GM20000 (cell line): Measurements from ENCODE around the gene PROP1.
"Not testable (repeated sequence)": the region's sequence is repeated elsewhere in the genome, so short reads cannot be mapped to it uniquely, and the experiment has no call there.

Source experiments
- DNase-seq: peaks from one replicate; pipeline ENCODE4 v3.0.0; 2012; ENCODE audit warnings: low spot score
- CTCF ChIP-seq: IDR thresholded peaks from 2 replicates; pipeline ENCODE4 v1.5.1; 2012; ENCODE audit warnings: mild to moderate bottlenecking, control low read depth; ENCODE audit errors: extremely low read depth, missing control alignments

Gene PROP1

GRCh38 chr5:177963966-177964365 lies 32.1 kb downstream of the PROP1 start:
- no peak for DNase-seq

GRCh38 chr5:177959315-177959714 lies 36.7 kb downstream of the PROP1 start:
- TF ChIP-seq CTCF = no peak
- DNase-seq = no peak

More at GRCh38 chr5:177963966-177964365, 32.1 kb downstream of the PROP1 start:
- no peak for TF ChIP-seq CTCF

- DNase-seq = no peak
- TF ChIP-seq CTCF = no peak
Measured at GRCh38 chr5:177958696-177959095, 37.3 kb downstream of the PROP1 start.

GRCh38 chr5:177957241-177957640 lies 38.8 kb downstream of the PROP1 start:
- DNase-seq = no peak
- TF ChIP-seq CTCF = no peak

- DNase-seq = not testable (repeated sequence)
Measured at GRCh38 chr5:177953101-177953500, 42.9 kb downstream of the PROP1 start.

- DNase-seq = not testable (repeated sequence)
Measured at GRCh38 chr5:177949656-177950055, 46.4 kb downstream of the PROP1 start.

GRCh38 chr5:177949065-177949464 lies 47.0 kb downstream of the PROP1 start:
- DNase-seq = not testable (repeated sequence)

- DNase-seq = not testable (repeated sequence)
Measured at GRCh38 chr5:177947912-177948311, 48.1 kb downstream of the PROP1 start.

GRCh38 chr5:177945601-177946283 lies 50.3 kb downstream of the PROP1 start:
- not testable (repeated sequence) for DNase-seq

GRCh38 chr5:177945145-177945544 lies 50.9 kb downstream of the PROP1 start:
- not testable (repeated sequence) for DNase-seq

- not testable (repeated sequence) for DNase-seq
Measured at GRCh38 chr5:177943805-177944736, 52.0 kb downstream of the PROP1 start.

- not testable (repeated sequence) for DNase-seq
Measured at GRCh38 chr5:177942896-177943295, 53.1 kb downstream of the PROP1 start.
